ENCODE data around the gene CEP85L. TPM values are rescaled to one million over a fixed set of nuclear protein-coding genes. Genes with fewer than 3 reads are reported as not detected.

Gene CEP85L
- total RNA-seq, 4 donors from 2014 or later = 10.9 to 22.6 (median 16.7) TPM

DNA sequence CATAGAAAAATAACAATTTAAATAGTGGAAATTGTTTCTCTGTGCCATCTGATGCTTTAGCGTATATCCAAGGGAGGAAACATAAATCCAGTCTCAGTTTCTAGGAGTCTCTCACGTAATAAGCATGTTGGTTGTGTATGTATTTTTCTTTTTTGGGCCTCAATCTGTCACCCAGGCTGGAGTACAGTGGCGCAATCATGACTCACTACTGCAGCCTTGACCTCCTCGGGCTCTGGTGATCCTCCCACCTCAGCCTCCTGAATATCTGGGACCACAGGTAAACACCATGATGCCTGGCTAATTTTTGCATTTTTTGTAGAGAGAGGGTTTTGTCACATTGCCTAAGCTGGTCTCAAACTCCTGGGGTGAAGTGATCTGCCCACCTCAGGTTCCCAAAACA is 181.9 kb downstream of the CEP85L start:
- TF ChIP-seq POLR2AphosphoS5 (IDR thresholded peaks at IDR 0.05) (no peak), POLR2A (IDR thresholded peaks at IDR 0.05) (no peak), EP300 (IDR thresholded peaks at IDR 0.05) (no peak)
- TF ChIP-seq, protein P1, sequence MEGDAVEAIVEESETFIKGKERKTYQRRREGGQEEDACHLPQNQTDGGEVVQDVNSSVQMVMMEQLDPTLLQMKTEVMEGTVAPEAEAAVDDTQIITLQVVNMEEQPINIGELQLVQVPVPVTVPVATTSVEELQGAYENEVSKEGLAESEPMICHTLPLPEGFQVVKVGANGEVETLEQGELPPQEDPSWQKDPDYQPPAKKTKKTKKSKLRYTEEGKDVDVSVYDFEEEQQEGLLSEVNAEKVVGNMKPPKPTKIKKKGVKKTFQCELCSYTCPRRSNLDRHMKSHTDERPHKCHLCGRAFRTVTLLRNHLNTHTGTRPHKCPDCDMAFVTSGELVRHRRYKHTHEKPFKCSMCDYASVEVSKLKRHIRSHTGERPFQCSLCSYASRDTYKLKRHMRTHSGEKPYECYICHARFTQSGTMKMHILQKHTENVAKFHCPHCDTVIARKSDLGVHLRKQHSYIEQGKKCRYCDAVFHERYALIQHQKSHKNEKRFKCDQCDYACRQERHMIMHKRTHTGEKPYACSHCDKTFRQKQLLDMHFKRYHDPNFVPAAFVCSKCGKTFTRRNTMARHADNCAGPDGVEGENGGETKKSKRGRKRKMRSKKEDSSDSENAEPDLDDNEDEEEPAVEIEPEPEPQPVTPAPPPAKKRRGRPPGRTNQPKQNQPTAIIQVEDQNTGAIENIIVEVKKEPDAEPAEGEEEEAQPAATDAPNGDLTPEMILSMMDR (IDR thresholded peaks at IDR 0.05) = no peak
- Histone ChIP-seq H3K4me1 (no peaks in the 10 kb centered on the region), H3K4me3 (no peak overlapping the region), H3K36me3 (peaks cover 0 to 50% of the 10 kb centered on the region in 2 donors), H3K27me3 (no peaks in the 10 kb centered on the region), H3K9me3 (no peaks in the 10 kb centered on the region), H3K27ac (no peak overlapping the region)
- ATAC-seq = no peak
- 68 to 88% methylated on average over 3 to 4 of the region's 4 CpGs for WGBS, 2 donors (ENCODE audit: low coverage in 1 of 2)

DNA sequence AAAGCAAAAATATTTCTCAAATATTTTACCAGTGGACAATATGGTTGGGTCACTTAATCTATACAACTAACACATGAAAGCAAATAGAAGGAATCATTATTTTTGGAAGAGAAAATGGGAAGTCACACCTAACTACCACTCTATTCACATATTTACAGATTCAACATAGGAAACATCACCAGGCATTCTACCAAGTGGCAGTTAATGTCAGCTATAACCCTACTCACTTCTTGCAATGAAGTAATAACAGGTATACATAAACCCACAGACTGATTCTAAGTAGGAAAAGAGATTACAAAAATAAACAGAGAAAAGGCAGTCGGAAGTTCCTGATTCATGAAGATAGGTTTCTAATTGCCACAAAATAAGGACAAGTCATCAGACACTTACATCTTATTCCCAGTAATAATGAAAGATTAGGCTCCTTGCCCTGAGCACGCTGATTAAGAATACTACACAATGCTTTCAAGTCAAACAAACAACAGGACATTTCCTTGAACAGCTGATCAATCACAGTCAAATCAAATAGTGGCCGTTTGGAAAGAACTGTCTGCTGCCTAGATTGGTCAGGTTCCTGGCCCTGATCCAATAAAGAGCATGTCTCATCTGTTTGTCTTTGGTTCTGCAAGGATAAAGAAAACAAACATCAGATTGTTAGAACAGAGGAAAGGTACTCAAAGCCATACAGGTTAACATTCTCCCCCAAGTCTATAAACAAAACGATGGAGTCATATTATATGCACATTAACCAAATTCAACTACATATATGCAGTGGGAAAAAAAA is 182.5 kb downstream of the CEP85L start:
- 20 to 47% methylated on average over 3 to 4 of the region's 4 CpGs for WGBS, 2 donors (ENCODE audit: low coverage in 1 of 2)
- H3K36me3 ChIP-seq = peaks cover 0 to 50% of the 10 kb centered on the region in 2 donors
- no peaks in the 10 kb centered on the region for H3K9me3 ChIP-seq
- no peak for ATAC-seq
- TF ChIP-seq EP300 (IDR thresholded peaks at IDR 0.05) (no peak), POLR2AphosphoS5 (IDR thresholded peaks at IDR 0.05) (no peak), POLR2A (IDR thresholded peaks at IDR 0.05) (no peak)
- TF ChIP-seq, protein P1 (IDR thresholded peaks at IDR 0.05) = no peak
- H3K4me1 ChIP-seq = no peaks in the 10 kb centered on the region
- no peak overlapping the region for H3K27ac ChIP-seq
- no peaks in the 10 kb centered on the region for H3K27me3 ChIP-seq
- no peak overlapping the region for H3K4me3 ChIP-seq

DNA sequence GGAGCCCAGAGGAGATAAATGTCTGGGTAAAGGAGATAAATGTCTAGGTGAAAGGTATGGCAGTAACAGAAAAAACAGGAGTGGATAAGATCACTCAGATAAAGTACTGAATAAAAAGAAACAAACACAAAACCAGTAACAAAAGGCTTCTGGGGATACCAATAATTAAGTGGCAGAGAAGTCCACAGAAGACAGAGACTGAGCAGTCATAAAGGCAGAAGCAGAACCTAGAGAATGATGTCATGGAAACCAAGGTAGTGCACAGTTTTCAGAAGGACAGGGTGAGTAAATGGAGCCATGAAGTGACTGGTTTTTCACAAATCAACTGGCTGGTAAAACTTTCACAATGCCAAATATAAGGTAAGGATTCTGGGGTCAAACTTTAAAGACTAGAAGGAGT is 184.2 kb downstream of the CEP85L start:
- no peak for ATAC-seq
- peaks cover 0 to 50% of the 10 kb centered on the region in 2 donors for H3K36me3 ChIP-seq
- TF ChIP-seq POLR2A (IDR thresholded peaks at IDR 0.05) (no peak), POLR2AphosphoS5 (IDR thresholded peaks at IDR 0.05) (no peak), EP300 (IDR thresholded peaks at IDR 0.05) (no peak)
- TF ChIP-seq, protein P1 (IDR thresholded peaks at IDR 0.05) = no peak

DNA sequence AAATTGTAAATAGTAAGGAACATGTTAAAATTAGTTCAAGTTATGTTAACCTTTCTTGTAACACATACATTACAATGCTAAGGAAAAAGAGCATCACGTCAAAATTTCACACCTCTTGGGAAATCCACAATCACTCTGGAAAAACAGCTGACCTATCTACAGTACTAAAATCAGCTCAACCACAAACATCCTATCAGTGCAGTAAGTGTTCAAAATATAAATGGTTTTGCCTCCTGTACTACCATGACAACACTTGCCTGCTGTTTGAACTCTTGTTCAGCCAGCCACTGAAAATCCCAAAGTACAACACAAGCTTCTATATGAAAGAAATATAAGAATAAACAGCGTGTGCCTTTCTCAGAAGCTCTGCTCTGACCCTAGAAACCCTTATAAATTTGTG is 186.8 kb downstream of the CEP85L start:
- Histone ChIP-seq H3K36me3 (peaks cover 0 to 49% of the 10 kb centered on the region in 2 donors), H3K27ac (no peak overlapping the region), H3K27me3 (no peaks in the 10 kb centered on the region), H3K4me1 (no peaks in the 10 kb centered on the region), H3K9me3 (no peaks in the 10 kb centered on the region), H3K4me3 (no peak overlapping the region)
- no peak for ATAC-seq
- TF ChIP-seq POLR2AphosphoS5 (IDR thresholded peaks at IDR 0.05) = no peak
- no peak for TF ChIP-seq EP300 (IDR thresholded peaks at IDR 0.05)
- no peak for TF ChIP-seq POLR2A (IDR thresholded peaks at IDR 0.05)
- TF ChIP-seq, protein P1 (IDR thresholded peaks at IDR 0.05) = no peak
- WGBS, 2 donors (ENCODE audit: low coverage in 1 of 2) = 73 to 88% methylated on average over 2 of the region's 2 CpGs

More for the DNA sequence above, 184.2 kb downstream of the CEP85L start:
- no peaks in the 10 kb centered on the region for H3K4me1 ChIP-seq
- H3K9me3 ChIP-seq = no peaks in the 10 kb centered on the region
- H3K4me3 ChIP-seq = no peak overlapping the region
- no peak overlapping the region for H3K27ac ChIP-seq
- no peaks in the 10 kb centered on the region for H3K27me3 ChIP-seq

DNA sequence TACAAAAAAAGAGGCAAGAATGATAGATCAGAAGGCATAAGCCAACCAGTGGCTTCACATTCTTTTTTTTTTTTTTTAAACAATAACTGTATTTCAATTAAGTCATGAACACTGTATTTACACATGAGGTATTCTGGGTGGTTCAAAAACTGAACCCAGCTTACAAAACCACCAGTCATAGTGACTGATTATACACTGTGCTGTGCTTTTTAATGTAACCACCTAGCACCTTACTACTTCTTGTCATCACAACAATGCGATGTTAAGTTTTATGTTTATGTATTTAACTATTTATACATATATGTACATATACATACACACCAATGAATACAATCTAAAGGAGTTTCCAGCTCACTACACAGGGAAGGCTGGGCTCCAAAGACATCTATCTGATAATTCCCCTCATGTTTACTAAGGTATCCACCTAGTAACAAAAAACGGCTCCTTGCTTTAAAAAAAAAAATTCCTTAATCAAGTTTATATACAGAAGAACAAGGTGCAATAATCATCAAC is 190.4 kb downstream of the CEP85L start:
- TF ChIP-seq POLR2AphosphoS5 (IDR thresholded peaks at IDR 0.05) = no peak
- no peak for TF ChIP-seq POLR2A (IDR thresholded peaks at IDR 0.05)
- TF ChIP-seq EP300 (IDR thresholded peaks at IDR 0.05) = no peak
- TF ChIP-seq, protein P1 (IDR thresholded peaks at IDR 0.05) = no peak
- no peak for ATAC-seq
- peaks cover 0 to 16% of the 10 kb centered on the region in 2 donors for H3K36me3 ChIP-seq
- WGBS, 2 donors (ENCODE audit: low coverage in 1 of 2) = 57 to 66% methylated on average over 2 of the region's 2 CpGs
- H3K4me3 ChIP-seq = no peak overlapping the region
- H3K27ac ChIP-seq = no peak overlapping the region
- H3K9me3 ChIP-seq = no peaks in the 10 kb centered on the region
- no peaks in the 10 kb centered on the region for H3K27me3 ChIP-seq
- H3K4me1 ChIP-seq = no peaks in the 10 kb centered on the region

All from gastroesophageal sphincter (tissue), 4 donors.